Colonic mucosa (tissue), 4 donors: Measurements from ENCODE around the gene TEDC1. TPM values are rescaled to one million over a fixed set of nuclear protein-coding genes. Genes with fewer than 3 reads are reported as not detected.

ENCODE experiments used
- DNase-seq: peaks from one replicate; pipeline ENCODE4 v3.0.0-alpha.2; 2020
- H3K27ac ChIP-seq: fragments of 200-600 bp; one replicate; pipeline ENCODE4 v1.8.0; 2021
- H3K27me3 ChIP-seq: fragments of 200-600 bp; one replicate; pipeline ENCODE4 v1.8.0; 2021
- H3K36me3 ChIP-seq: fragments of 200-600 bp; one replicate; pipeline ENCODE4 v1.8.0; 2021
- H3K4me1 ChIP-seq: fragments of 200-600 bp; one replicate; pipeline ENCODE4 v1.8.0; 2021; ENCODE audit warnings: mild to moderate bottlenecking
- H3K4me3 ChIP-seq: fragments of 200-600 bp; one replicate; pipeline ENCODE4 v1.8.0; 2021
- H3K9ac ChIP-seq, 2 donors: one replicate each; pipeline ENCODE4 v1.7.0; 2013; ENCODE audit warnings: control low read depth in 2 of 2, low read depth in 2 of 2, low read length in 2 of 2
- H3K9me3 ChIP-seq: fragments of 200-600 bp; one replicate; pipeline ENCODE4 v1.8.0; 2021
- intact Hi-C: fragments of 100-400 bp; cut with DNase I; formaldehyde crosslinking; loops from one replicate; pipeline ENCODE4 v1.14.1; 2022
- total RNA-seq, 2 donors: library from RNA; stranded (reverse); fragmentation: NEBNext Ultra II Directional in 1 of 2; extraction: Animal tissue kit (Norgen Biotek cat#: 25700) in 1 of 2; gene quantifications; one replicate each; pipeline ENCODE4 v1.2.1, GENCODE V29; 2021
- TF ChIP-seq, protein P1 (sequence below): fragments of 200-600 bp; IDR thresholded peaks from one replicate; pipeline ENCODE4 v1.8.0; 2022; ENCODE audit warnings: antibody characterized with exemption, mild to moderate bottlenecking
- donor health status: healthy.
- donor health status: DM: no; HTN: no; CAD: no.
- donor health status: DM: no; HTN: no; CAD: no.

TEDC1 gene
- total RNA-seq, 2 donors from 2014 or later: 15.0 to 55.7 TPM

DNA sequence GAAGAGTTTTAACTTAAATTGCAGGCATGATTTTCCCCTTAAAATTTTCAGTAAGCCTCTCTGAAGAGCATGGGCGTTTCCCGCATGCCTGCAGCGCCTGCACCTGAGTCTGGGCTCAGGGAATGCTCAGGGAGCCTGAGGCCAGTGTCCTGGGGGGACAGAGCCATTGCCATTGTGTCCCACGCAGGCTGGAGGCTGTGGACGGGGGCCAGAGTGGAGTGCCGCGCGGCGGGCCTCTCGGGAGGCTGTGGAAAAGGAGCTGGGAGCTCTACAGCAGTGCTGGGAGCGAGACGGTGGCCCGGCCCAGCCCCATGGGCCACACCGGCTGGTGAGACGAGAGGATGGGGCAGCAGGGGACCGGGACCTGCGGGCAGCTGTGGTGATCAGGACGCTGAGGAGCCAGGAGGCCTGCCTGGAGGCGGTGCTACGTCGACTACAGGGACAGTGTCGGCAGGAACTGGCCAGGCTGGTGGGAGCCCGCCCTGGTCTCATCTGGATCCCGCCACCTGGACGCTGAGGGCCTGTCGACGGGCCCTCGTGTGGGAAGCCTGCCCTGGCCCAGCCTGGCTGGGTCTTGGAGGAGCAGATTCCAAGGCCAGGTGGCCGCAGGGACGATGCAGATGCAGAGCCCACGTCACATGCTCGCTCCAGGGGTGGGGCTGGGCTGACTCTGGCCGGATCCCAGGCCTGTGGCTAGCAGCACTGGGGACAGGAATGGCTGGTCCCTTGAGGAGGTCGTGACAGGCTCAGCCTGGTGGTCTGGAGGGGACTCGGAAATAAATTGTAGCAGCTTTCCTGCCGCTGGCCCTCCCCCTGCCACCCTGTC is 7.6 kb downstream of the TEDC1 start:
- Histone ChIP-seq H3K27ac (no peak overlapping the region), H3K4me1 (no peaks in the 10 kb centered on the region), H3K9ac (no peak overlapping the region), H3K27me3 (no peaks in the 10 kb centered on the region), H3K36me3 (no peaks in the 10 kb centered on the region), H3K9me3 (no peaks in the 10 kb centered on the region), H3K4me3 (no peak overlapping the region)
- TF ChIP-seq, protein P1, sequence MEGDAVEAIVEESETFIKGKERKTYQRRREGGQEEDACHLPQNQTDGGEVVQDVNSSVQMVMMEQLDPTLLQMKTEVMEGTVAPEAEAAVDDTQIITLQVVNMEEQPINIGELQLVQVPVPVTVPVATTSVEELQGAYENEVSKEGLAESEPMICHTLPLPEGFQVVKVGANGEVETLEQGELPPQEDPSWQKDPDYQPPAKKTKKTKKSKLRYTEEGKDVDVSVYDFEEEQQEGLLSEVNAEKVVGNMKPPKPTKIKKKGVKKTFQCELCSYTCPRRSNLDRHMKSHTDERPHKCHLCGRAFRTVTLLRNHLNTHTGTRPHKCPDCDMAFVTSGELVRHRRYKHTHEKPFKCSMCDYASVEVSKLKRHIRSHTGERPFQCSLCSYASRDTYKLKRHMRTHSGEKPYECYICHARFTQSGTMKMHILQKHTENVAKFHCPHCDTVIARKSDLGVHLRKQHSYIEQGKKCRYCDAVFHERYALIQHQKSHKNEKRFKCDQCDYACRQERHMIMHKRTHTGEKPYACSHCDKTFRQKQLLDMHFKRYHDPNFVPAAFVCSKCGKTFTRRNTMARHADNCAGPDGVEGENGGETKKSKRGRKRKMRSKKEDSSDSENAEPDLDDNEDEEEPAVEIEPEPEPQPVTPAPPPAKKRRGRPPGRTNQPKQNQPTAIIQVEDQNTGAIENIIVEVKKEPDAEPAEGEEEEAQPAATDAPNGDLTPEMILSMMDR: no peak
- DNase-seq: no peak
- intact Hi-C loops: no loop called here

DNA sequence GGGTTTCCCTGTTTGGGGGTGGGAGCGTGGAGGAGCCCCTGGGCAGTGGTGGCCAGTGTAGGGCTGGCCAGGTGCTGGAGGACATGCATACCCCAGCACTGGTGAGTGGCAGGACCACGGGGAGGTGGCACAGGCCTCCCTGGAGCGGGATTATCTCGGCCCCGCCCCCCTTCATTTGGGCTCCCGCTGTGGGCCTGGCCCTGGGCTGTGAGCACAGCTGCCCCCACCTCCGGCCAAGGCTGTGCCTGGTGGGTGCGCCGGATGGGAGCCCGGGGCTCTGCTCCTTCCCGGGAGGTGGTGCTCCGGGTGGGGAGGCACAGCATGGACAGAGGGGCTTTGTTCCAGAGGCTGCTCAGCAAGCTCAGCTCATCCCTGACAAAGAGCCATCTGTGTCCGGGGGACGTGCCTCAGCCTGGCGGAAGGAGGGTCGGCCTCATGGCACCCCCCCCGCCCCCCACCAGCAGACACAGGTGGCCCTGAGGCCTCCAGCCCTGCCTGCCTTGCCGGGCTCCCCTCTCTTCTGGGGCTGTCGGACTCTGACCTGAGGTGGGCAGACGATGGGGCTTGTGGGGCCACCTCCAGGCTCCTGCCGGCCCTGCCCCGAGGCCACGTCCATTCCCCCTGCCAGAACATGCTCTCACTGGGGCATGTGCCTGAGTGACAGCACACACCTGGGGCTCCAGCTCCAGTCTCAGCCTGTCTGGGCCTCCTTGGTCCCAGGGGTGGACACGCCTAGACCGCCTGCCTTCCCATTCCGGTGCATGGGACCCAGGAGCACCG is 8.4 kb downstream of the TEDC1 start:
- no peak overlapping the region for H3K9ac ChIP-seq
- DNase-seq: no peak

DNA sequence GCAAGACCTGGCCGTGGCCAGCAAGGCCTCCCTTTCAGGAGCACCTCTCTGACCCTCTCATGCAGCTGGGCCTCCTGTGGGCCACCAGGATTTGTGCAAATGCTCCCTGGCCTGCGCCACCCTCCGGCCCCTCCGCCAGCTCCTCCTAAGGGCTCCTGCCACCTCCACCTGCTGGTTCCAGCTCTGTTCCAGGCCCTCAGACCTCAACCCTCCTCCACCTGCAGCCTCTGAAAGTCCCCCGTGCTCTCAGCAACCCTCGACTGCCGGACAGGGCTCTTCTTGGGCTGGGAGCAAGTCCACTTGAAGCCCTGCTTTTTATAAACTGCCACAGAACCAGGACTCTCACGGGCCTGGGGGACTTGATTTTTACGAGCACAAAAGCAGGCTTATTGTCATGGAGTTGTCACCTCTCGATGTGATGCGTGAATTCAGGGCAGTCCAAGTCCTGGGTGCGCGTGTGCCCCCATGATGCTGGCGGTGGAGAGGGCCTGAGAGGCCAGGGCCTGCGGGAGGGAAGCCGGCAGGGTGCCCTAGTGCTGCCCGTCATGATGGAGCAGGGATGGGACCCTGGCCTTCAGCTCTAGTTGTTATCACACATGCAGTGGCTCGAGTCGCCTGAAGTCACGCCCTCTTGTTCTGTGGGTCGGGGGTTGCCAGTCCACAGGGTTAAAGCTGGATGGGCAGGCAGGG is 9.1 kb downstream of the TEDC1 start:
- Histone ChIP-seq H3K4me3 (no peak overlapping the region), H3K9ac (no peak overlapping the region), H3K27ac (no peak overlapping the region), H3K4me1 (no peaks in the 10 kb centered on the region), H3K27me3 (no peaks in the 10 kb centered on the region), H3K36me3 (no peaks in the 10 kb centered on the region), H3K9me3 (no peaks in the 10 kb centered on the region)
- intact Hi-C loops: no loop called here
- TF ChIP-seq, protein P1: no peak
- no peak for DNase-seq

More for the DNA sequence above, 8.4 kb downstream of the TEDC1 start:
- TF ChIP-seq, protein P1: no peak
- Histone ChIP-seq H3K27ac (no peak overlapping the region), H3K4me3 (no peak overlapping the region), H3K4me1 (no peaks in the 10 kb centered on the region), H3K36me3 (no peaks in the 10 kb centered on the region), H3K27me3 (no peaks in the 10 kb centered on the region), H3K9me3 (no peaks in the 10 kb centered on the region)
- intact Hi-C loops: no loop called here

- H3K9ac ChIP-seq: no peak overlapping the region
Observed at GRCh38 chr14:105500726-105501101, 9.7 kb downstream of the TEDC1 start.

More at GRCh38 chr14:105500726-105501101, 9.7 kb downstream of the TEDC1 start:
- Histone ChIP-seq H3K36me3 (no peaks in the 10 kb centered on the region), H3K27ac (no peak overlapping the region), H3K27me3 (no peaks in the 10 kb centered on the region), H3K4me3 (no peak overlapping the region), H3K4me1 (no peaks in the 10 kb centered on the region), H3K9me3 (no peaks in the 10 kb centered on the region)
- no peak for DNase-seq
- TF ChIP-seq, protein P1: no peak
- intact Hi-C loops: no loop called here
